ENCODE results near the gene TSHZ3.

The TSHZ3 gene

DNA sequence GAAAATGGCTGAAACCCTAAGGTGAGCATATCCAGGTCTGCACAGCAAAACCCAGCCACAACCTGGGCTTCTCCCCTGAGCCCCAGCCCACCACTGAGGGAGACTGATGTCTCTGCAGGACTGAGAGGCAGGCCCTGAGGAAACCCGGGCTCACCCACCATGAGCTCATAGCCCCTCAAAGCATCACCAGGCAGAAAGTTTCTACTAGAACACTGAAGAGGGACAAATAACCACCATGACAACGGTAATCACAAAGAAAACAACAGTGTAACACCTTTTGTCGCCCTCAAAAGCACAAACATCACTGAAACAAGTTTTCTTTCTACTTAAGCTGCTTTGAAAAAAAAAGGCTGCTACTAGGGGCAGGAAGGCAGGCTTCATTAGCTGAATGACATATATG lies 29.8 kb downstream of the TSHZ3 start:
- DNase-seq (ENCODE audit: low read depth) = no peak
- TF ChIP-seq, protein P1, sequence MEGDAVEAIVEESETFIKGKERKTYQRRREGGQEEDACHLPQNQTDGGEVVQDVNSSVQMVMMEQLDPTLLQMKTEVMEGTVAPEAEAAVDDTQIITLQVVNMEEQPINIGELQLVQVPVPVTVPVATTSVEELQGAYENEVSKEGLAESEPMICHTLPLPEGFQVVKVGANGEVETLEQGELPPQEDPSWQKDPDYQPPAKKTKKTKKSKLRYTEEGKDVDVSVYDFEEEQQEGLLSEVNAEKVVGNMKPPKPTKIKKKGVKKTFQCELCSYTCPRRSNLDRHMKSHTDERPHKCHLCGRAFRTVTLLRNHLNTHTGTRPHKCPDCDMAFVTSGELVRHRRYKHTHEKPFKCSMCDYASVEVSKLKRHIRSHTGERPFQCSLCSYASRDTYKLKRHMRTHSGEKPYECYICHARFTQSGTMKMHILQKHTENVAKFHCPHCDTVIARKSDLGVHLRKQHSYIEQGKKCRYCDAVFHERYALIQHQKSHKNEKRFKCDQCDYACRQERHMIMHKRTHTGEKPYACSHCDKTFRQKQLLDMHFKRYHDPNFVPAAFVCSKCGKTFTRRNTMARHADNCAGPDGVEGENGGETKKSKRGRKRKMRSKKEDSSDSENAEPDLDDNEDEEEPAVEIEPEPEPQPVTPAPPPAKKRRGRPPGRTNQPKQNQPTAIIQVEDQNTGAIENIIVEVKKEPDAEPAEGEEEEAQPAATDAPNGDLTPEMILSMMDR (IDR thresholded peaks at IDR 0.05; ENCODE audit: insufficient read depth, low read depth, low read length, missing control alignments) = no peak
- H3K4me3 ChIP-seq (ENCODE audit: low read length) = no peak overlapping the region

DNA sequence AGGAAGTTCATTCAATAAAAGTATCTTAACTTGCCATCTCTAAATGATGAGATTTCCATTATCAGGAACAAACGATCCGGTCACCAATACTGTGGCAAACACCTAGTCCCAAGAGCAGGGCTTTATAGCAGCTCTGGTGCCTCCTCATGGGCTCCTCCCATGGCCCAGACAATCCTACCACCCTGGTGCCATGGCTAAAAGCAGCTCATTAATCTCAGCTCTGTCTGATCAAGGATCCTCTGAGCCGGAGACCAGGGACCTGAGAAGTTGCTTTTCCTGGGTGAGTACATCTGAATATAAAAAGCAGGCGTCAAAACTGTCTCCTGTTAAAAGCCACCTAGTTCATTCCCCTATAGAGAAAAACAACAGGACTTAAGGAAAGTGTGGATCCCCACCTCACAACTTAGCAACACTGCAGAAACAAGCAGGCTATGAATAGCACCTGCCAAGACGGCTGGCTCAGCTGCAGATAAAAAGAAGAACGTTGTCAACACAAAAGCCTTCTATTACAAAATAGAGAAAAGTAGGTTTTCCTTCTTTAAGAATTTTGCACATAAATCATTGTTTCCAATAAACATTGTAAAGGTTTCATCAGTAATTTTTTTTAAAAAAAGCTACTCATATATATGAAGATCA lies 30.3 kb downstream of the TSHZ3 start:
- H3K4me3 ChIP-seq (ENCODE audit: low read length) = no peak overlapping the region
- TF ChIP-seq, protein P1 (IDR thresholded peaks at IDR 0.05; ENCODE audit: insufficient read depth, low read depth, low read length, missing control alignments) = no peak
- DNase-seq (ENCODE audit: low read depth) = no peak

DNA sequence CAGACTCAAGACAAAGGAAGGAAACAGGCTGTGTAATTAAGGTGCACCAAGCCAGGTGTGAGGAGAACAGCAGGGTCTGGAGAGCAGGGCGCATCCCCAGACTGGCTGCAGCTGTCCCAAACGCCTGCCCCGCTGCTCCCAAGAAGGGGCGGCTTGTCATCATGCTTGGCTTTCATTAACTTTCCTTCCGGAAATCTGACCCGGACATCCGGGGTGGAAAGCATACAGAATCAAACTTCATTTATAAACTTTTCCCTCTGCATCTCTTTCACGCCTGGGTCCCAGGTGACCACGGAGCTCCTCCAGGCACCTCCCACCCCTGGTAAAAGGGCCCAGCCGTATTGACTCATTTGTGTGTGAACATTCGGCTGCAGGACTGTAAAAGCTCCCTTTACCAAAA lies 31.7 kb downstream of the TSHZ3 start:
- TF ChIP-seq, protein P1 (IDR thresholded peaks at IDR 0.05; ENCODE audit: insufficient read depth, low read depth, low read length, missing control alignments) = no peak
- no peak for DNase-seq (ENCODE audit: low read depth)
- H3K4me3 ChIP-seq (ENCODE audit: low read length) = no peak overlapping the region

DNA sequence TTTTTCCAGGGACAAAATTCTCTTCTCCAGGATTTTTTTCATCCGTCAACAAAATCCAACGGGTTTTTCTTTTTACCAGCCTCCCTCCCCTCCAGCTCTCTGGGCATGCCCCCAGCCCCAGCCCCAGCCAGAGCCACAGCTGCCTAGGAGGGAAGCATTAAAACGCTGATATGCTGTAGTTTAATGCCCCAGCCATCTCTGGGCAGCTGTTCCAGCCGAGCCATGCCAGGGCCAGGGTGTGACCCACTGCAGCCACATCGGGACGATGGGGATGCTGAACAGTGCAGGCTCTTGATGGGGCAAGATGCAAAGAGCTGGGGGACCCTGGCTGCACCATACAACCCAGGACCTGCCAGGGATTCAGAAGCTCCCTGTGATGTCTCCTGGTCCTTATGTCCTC lies 32.1 kb downstream of the TSHZ3 start:
- TF ChIP-seq, protein P1 (IDR thresholded peaks at IDR 0.05; ENCODE audit: insufficient read depth, low read depth, low read length, missing control alignments) = no peak
- H3K4me3 ChIP-seq (ENCODE audit: low read length) = no peak overlapping the region
- DNase-seq (ENCODE audit: low read depth) = no peak

DNA sequence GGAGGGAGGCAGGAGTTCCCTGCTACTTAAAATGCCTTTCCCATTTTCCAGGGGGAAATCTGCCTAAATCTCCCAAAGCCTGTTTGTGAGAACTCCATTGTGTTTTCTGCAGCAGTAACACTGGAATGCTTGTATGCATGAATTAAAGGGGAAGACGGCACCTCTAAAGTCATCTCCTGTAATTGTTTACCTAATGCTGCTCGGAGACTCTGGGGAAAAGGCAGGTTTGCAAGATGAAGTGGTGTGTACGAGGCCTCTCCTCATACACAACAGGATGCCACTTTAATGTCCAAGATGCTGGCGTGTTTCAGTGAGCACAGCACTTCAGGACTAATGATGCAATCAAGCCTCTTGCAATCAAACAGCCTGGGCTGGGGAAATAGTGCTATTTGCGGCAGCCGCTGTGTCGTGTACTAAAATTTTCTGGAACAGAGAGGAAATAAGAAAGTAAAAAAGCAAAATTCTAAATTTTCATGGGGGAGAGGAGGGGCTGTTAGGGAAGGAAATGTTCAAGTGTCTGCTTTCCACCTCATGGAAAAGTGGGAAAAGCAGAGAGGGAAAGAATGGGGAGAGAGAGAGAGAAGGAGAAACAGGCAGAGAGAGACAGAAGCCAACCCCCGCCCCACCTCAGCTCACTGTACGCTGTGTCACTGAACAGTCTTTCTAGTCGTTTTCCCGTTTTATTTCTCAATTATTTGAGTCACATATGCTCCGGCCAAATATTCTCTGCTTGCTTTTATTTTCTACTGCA lies 32.9 kb downstream of the TSHZ3 start:
- DNase-seq (ENCODE audit: low read depth) = no peak
- TF ChIP-seq, protein P1 (IDR thresholded peaks at IDR 0.05; ENCODE audit: insufficient read depth, low read depth, low read length, missing control alignments) = no peak
- H3K4me3 ChIP-seq (ENCODE audit: low read length) = no peak overlapping the region

DNA sequence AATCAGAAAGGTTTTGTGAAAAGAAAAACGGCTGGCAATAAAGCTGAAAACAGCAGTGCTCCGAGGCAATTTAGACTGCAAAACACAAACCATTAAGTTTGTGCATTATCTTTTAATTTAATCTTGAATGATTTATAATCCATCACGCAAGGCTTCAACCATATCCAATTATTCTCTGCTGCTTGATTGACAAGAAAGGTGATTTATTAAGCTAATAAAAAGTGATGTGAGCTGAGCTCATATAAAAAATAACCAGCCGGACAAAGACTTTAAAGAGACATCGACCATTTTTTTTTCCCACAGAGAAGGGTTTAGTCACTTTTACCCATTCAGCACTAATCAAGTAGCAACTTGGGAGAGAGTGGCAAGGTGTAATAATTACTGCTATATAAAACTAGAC lies 33.6 kb downstream of the TSHZ3 start:
- TF ChIP-seq, protein P1 (IDR thresholded peaks at IDR 0.05; ENCODE audit: insufficient read depth, low read depth, low read length, missing control alignments) = no peak
- DNase-seq (ENCODE audit: low read depth) = no peak
- H3K4me3 ChIP-seq (ENCODE audit: low read length) = no peak overlapping the region

Data from epithelial cell of esophagus (primary cell).